22Rv1 (cell line): ENCODE results near the gene UGT2B17.
"Not testable (repeated sequence)": the region's sequence is repeated elsewhere in the genome, so short reads cannot be mapped to it uniquely, and the experiment has no call there.

ENCODE experiments used
- ZFX ChIP-seq: fragments of 450-650 bp; IDR thresholded peaks from 2 replicates; pipeline ENCODE4 v1.6.1; 2017; ENCODE audit warnings: antibody characterized with exemption, borderline replicate concordance
- TF ChIP-seq, protein P1 (sequence below): fragments of 450-650 bp; IDR thresholded peaks from 2 replicates; pipeline ENCODE4 v1.5.1; 2017; ENCODE audit warnings: mild to moderate bottlenecking

DNA sequence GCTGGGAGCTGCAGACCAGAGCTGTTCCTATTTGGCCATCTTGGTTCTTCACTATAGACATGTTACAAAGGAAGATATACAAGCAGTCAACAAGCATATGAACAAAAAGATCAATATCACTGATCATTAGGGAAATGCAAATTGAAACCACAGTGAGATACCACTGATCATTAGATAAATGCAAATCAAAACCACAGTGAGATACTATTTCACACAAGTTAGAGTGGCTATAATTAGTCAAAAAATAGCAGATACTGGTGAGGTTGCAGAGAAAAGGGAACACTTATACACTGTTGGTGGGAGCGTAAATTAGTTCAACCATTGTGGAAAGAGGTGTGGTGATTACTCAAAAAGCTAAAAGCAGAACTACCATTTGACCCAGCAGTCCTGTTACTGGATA, 70.7 kb downstream of the UGT2B17 start:
- not testable (repeated sequence) for TF ChIP-seq ZFX
- TF ChIP-seq, protein P1, sequence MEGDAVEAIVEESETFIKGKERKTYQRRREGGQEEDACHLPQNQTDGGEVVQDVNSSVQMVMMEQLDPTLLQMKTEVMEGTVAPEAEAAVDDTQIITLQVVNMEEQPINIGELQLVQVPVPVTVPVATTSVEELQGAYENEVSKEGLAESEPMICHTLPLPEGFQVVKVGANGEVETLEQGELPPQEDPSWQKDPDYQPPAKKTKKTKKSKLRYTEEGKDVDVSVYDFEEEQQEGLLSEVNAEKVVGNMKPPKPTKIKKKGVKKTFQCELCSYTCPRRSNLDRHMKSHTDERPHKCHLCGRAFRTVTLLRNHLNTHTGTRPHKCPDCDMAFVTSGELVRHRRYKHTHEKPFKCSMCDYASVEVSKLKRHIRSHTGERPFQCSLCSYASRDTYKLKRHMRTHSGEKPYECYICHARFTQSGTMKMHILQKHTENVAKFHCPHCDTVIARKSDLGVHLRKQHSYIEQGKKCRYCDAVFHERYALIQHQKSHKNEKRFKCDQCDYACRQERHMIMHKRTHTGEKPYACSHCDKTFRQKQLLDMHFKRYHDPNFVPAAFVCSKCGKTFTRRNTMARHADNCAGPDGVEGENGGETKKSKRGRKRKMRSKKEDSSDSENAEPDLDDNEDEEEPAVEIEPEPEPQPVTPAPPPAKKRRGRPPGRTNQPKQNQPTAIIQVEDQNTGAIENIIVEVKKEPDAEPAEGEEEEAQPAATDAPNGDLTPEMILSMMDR = not testable (repeated sequence)
